Measurements from ENCODE around the gene FYB1.

The FYB1 gene

DNA sequence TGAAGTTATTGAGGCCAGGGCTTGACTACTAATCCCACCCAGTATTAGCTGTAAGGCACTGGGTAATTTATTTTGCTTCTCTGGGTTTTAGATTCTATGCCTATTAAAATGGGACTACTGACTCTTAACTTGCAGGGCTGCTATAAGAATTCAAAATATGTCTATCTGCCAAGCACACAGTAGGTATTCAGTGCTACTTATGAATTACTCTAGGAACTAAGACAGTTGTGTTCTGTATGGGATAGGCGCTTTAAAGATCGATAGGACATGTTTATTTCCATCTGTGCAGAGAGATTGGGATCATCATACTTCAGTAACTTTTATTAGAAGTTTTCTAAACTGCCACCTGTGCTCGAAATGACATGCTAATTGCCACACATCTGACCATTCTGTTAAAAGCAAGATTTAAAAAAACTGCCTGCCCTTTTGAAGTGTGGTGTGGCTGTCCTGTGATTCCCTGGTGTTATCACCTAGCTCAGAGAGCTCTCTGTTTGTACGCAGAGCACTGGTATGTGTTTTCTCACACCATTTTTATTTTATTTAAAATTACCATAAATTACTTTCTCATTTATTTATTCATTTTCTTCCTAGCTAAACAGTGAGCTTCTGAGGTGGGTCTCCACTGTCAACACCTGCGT lies 58.7 kb downstream of the FYB1 start:
- DNase-seq (ENCODE audit: low spot score): no peak

DNA sequence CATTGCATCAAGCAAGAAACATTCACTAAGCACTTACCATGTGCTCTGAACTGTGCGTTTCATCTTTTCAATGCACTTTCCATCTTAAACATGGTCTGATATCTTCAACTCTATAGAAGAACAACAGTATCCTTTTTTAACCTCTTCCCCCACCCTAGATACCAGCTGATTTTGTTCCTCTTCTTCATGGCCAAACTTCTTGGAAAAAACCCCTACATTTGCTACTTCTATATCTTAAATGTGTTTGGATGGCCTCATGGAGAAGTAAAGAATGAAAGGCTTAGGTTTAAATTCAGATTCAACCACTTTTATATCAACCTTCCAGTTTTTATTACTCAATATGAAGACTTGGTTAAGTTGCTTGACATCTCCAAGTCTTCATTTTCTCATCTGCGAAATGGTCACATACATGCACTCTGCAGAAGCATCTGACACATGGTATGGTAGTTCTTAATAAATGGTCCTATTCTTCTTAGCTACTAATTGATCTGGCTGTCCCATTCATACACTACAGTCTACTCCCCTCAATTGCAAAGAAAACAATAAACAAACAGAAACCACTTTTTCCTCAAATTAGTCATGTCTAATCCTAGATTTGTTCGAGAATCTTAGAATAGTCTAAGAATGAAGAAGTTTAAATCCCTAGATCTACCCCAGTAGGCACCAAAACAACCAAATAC lies 59.4 kb downstream of the FYB1 start:
- no peak for DNase-seq (ENCODE audit: low spot score)

DNA sequence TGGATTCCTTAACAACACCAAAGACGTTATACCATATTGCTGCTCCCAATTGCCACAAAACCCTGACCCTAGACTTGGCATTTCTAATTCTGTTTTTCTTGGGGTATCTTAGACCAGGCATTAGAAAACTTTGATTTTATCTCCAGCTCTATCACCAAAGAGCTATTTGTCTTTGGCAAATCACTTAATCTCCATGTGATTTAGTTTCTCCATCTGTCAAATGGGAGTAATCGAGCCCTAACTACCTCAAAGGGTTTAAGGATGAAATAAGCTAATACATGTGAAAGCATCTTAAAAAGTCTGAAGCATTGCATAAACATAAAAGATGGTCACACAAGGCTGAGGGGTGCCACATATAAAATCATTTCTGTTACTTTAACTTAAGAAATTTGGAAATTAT lies 60.6 kb downstream of the FYB1 start:
- no peak for DNase-seq (ENCODE audit: low spot score)

DNA sequence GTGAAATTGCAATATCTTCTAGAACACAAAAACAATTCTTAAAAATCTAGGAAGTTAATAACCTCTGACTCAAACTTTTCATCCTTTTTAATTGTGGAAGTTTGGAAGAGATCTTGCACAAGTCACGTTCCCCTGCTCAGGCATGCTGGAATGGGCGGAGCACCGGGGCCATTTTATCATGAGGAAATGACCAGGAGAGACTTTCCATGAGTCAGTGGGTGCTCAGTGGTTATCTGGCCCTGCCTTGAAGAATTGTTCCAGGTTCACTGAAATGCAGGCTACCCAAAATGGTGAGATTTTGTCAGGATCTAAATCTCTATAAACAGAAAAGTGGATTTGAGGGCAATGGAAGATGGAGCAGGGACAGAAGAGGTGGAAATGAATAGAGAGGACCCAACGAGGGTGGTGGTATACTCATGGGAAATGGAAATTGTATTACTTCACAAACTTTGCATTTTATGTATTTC lies 61.2 kb downstream of the FYB1 start:
- no peak for DNase-seq (ENCODE audit: low spot score)

DNA sequence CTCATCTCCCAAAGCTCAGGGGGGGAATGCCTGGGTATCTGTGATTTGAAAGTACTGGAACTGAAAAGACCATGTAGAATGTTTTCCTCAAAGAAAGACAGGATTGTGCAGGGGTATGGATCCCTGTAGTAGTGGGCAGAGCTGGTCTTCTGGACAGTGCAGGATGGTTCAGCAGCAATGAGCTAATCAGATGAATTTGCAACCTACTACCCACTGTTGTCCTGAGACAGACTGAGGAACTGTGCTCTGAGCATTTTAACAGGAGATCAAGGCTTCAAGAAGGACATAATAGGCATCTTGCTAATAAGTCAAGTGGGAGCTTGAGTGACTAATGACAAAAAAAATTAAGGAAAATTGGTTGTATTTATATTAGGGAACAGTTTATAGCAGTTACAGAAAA lies 61.7 kb downstream of the FYB1 start:
- no peak for DNase-seq (ENCODE audit: low spot score)

DNA sequence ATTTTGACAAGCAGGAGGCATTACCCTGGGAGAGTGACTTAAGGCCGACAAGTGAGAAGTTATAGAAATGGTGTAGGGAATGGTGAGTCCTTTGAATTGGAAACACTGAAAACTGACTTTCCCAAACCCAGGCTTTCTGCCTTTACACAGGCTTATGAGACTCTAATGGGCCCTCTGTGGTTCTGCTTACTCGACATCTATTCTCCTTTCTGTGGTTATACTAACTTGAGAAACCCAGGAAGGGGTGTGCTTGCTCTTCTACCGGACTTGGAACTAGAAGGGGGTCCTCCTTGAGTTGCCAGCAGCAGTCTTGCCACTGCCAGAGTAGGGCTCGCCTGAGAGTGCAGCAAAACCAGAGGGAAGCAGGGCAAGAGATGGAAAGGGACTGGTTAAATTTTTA lies 63.3 kb downstream of the FYB1 start:
- DNase-seq (ENCODE audit: low spot score): no peak

DNA sequence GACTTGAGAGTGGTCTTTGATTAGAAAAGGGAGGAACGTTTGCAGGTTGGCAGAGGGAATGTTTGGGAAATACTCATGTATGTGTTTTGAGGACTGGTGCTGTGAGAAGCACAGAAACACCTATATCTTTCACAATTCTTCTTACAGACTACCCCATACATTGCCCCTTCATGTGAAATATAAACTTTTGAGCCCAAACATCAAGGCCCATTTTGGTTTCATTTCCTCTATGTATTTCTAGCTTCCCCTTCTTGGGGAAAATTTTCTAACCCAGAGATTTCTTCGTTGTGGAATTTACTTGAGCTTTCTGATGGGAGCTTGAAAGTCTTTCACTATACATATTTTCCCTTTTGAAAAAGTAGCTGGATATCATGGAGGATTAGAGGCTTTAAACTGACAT lies 67.6 kb downstream of the FYB1 start:
- no peak for DNase-seq (ENCODE audit: low spot score)

DNA sequence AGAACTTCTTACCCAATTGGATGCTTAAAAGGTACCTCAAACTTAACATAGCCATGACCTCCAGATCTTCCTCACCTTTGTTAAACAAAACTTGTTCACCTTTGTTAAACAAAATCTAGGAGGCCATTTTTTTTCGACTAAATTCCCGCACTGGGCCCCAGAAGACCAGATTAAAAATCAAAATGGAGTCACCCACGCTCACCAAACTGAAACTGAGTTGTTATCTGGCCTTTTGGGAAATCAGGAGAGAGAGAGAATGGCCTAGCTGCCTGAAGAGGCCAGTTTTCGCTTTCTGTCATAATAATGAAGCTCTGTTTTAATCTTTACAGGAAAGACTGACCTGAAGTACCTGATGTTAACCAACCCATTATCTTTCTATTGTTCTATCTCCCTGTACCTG lies 69.4 kb downstream of the FYB1 start:
- no peak for DNase-seq (ENCODE audit: low spot score)

DNA sequence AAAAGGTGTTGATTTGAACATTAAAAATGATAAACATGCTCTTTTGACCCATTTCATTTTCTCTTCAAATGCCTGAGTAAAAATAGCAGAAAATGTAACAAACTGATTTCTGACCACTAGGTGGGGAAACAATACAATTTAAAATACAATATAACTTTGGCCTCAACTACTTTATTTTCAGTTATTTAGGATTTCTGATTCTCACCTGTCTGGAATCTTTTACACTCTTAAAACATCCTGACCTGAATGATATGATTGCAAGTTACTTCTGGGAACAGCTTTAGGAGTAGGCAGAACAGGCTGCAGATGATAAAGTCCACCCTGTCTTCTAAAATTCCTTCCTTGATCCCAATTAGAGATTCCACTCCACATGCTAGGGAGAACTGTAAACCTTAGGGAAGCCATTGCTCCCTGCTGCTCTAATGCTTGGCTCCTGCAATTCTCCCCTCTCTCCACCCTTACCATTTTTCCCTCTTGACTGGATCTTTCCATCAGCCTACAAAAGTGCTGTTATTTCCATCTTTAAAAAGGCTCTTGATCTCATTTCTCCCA lies 70.3 kb downstream of the FYB1 start:
- peak; percentile 66 for DNase-seq (ENCODE audit: low spot score)

DNA sequence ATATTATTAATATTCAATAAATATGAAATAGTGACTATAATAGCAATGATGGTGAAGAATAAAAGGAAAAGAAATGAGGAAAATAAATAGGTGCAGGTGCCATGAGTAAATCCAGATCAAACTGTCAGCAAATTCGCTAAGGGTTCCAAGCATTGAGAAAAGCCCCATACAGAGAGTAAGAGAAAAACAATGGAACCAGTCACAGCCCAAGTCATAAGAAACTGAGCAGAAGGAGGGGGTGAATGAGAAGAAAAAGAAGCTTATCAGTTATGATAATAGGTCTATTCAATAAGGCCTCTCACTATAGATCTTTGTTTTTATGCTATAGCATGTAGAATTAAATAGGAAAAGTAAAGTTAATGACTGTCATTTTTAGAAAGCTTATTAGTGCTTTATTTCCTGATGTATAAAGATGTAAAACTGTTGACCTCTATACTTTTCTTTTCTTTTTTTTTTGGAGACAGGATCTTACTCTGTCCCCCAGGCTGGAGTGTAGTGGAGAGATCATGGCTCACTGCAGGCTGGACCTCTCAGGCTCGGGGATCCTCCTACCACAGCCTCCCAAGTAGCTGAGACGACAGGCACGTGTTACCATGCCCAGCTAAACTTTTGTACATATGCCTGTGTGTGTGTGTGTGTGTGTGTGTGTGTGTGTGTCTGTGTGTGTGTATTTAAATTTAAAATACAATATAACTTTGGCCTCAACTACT lies 72.4 kb downstream of the FYB1 start:
- no peak for DNase-seq (ENCODE audit: low spot score)

DNA sequence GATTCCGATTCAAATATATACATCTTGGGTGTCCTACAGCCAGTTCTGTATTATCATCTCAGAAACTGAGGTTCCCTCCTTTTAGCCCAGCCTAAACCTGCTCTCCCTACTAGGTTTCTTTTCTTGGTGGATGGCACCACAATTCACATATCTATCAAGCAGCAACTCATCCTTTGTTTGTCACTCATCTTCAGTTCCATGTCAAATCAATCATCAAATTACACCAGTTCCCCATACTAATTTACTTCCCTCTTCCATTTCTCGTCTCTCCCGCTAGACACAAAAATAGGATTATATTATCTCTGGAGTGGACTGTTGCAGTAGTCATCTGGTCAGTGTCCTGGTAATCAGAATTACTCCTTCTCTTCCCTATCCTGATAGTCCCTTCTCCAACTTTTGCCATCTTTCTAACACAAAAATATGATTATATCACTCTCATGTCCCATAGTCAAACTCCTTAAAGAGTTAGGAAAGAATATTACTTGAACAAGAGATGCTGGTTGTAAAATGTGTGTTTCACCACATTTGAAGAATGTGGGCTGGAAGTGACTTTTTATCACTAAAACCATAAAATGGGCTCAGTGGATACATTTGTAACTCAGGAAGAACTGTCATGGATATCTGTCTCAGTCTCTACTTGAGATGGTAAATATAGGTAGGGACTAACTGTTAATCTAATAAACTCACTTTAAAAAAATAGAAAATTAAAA lies 76.1 kb downstream of the FYB1 start:
- DNase-seq (ENCODE audit: low spot score): no peak

DNA sequence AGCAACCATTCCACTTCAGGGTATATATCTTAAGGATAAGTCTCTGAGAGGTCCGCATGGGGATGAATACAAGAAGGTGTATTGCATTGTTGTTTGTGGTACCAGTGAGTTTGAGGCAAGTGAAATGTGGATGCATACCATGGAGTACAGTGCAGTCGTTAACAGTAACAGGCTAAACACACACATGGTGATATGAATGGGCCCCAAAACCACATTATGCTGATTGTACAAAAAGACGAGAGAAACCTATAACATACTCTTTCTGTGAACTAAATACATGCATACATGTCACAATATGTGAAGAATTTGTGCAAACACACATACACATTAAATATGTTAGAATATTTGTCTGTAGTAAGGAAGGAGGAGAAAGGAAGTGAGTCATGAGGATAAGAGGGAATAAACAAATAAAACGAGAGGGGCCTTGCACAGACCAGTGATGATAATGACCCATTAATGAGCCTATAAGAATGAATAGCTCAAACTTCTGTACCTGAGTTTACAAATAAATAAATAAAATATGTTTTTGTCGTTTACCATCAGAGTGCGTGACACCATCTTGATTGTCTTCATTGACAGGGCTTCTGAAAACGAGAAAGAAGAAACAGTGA lies 78.7 kb downstream of the FYB1 start:
- DNase-seq (ENCODE audit: low spot score): no peak

DNA sequence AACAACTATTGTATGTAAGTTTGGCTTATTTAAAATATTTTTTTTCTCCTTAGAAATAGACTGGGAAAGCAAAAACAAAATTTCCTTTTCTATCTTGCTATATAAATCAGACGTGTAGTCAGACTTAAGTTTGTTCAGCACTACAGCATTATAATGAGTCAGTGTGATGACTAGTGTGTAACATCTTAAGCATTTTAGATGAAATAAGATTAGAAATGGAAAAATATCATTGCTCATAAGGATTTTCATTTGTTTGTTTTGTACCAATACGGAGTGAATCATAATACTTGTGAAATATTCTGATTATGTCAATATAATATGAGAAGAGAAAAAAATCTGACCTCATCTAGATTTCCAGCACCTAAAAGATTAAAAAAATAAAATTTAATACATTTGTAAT lies 80.5 kb downstream of the FYB1 start:
- DNase-seq (ENCODE audit: low spot score): no peak

DNA sequence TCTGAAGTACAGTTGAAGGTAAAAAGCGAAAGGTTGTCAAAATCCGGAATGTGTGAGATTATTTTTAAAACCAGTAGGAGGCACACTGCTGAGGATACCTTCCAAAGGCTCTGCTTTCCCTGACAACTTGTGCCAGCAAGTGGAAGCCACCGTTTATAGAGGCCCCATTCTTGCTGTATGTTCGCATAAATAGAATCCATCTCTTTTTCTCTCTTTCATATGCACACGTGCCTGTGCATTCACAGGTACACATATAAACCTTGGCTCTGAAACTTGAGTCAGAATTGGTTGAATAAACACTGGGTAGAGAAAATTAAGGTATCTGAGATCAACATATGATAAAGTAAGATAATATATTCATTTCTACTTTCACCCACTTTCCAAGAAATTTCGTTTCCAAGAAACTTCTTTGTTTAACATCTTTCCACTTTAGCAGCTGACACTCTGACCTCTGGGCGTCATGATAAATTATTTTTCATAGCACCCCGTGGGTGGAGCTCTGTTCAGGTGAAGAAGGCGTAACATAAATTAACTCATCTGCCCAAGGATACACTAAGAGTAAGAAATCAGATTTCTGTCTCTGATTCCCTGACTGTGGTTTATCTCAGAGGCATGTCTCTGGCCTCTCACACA lies 81.4 kb downstream of the FYB1 start:
- peak; percentile 33 for DNase-seq (ENCODE audit: low spot score)

DNA sequence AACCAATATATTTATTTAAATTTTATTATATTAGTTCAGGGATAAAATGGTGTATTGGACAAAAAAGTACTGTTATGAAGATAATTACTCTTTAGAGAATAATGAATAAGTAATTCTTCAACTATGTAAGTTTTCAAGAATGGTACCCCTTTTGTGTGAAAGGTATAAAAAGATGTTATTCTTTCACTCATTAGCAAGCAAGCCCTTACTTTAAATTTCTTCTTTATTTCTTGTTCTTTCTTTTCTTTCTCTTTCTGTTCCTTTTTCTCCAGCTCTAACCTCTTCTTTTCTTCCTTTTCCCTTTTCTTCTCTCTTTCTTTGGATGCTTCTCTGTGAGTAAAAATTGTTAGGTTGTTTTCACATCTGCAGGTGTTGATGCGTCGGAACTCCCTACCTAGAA lies 82.0 kb downstream of the FYB1 start:
- no peak for DNase-seq (ENCODE audit: low spot score)

DNA sequence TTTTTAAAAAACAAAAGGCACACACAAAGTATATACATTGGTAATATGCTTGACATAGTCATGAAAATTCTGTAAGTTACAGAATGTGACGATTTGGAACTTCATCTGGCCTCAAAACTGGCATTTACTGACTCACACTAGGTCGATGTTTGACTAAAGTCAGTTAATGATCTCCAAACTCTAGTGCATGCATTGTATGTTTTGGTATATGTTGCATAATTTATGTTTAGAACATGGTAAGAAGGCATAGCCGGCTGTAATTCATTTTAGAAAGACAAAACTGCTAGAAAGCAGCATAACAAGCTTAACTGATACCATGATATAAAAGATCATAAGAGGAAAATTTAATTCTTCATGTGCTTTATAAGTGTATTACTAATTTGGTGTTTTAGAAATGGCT lies 86.6 kb downstream of the FYB1 start:
- DNase-seq (ENCODE audit: low spot score): no peak

DNA sequence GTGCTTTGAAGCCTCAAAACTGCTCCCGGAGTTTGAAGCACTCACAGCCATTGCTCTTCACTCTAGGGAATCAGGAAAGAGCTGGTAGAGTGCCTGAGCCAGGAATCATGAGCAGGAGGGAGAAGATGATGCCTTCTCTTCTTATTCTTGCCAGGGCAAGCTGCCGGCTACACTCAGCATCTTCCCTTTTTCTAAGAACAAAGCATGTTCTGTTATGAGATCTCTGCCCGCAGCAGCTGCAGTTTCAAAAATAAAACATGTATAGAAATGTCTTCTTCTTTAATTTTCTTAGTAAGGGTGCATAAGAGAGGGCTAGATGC lies 87.3 kb downstream of the FYB1 start:
- no peak for DNase-seq (ENCODE audit: low spot score)

DNA sequence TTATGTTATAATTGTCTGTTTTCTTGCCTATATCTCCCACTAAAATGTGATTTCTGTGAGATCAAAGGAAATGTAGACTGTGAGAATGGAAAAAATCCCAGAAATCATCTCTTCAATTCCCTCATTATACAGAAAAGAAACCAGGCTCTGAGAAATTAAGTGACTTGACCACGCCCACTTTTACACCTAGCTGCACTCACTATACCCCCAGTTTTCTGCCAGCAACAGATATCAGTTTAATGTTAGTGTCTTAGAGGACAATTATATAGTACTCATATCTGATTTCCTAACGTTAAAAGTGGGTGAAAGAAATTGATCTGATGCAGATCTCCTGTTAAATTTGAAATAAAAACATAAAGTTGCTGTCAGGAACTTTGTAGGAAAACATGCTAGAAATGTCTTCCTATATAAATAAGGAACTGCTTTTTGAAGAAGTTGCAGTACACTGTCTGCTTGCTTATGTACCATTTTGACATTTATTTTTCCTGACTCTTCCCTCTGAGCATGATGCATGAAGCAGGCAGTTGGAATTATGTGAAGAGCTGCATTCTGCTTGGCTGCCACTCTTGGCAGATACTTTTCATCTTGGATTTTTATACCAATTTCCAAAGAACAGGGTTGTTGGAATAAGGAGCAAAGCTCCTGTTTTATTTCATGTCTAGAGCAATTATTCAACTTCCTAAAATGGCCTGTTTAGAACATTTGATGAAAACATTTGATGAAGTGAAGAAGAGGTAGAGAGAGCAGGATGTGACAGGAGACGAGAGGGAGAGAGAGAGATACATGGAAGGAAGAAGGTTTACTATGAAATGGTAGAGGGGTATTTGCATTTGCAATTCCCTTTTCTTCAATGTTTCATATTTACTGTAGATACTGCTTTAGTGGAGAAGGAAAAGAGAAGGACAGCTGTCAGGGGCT lies 87.9 kb downstream of the FYB1 start:
- DNase-seq (ENCODE audit: low spot score): no peak

DNA sequence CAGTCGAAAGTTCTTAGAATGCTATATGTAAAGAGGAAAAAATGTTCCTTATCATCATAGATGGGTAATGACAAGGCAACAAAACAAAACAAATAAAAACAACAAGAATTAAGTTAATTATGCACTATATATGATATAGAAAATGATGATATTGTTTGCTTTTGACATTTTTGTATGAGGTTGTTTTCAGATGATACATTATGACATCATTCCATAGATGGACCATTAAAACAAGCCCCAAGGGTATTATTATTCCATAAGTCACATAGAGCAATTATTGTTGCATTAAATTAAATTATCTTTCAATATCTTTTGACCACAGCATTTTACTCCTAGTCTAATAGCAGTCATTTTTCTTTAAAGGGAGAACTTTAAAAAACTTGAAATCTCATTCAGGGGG lies 88.6 kb downstream of the FYB1 start:
- no peak for DNase-seq (ENCODE audit: low spot score)

DNA sequence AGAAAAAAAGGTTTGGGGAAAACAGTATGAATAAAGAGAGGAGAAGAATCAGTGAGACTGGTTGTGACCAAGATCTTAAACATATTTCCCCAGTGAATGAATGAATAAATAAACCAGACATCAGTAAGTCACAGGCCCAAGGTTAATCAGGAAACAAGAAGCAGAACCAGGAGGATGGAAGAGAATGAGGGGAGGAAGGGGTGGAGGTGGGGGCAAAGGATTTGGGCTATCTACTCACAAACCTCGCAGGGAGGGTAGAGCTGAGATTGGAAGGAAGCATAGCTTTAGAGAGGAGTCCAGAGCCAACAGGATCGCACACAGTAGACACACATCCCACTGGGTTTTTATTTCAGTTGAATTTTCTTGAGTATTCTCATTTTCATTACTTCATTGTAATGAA lies 97.4 kb downstream of the FYB1 start:
- no peak for DNase-seq (ENCODE audit: low spot score)

DNA sequence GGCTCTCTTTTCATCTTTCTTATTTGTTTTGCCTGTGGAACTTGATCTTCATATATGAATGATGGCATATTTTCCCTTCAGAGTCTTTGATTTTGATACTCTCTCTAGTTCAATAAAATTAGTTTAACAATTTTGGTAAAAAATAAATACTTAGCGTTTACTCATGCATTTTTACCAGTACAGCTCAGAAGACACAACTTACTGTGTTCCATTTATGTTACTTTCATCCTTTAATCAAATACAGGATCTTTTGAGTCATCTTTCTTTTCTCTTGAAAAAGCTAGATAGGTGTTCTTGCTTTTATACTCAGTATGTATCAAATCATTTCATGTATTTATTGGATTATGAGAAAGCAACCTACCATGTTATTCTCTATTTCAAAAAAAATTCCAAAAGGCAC lies 98.0 kb downstream of the FYB1 start:
- no peak for DNase-seq (ENCODE audit: low spot score)
